Common myeloid progenitor, CD34-positive (primary cell): ENCODE results near the gene SLC25A4.

Experiments used
- CTCF ChIA-PET: fragments of 350-600 bp; sonication (Branson Sonifier 250); formaldehyde crosslinking; loops from one replicate; lab custom pipeline; 2021; ENCODE audit warnings: antibody characterized with exemption; lab: Charles Lee
- POLR2A ChIA-PET: fragments of 350-600 bp; sonication (Branson Sonifier 250); formaldehyde crosslinking; loops from one replicate; lab custom pipeline; 2021; ENCODE audit warnings: antibody characterized with exemption; lab: Charles Lee
- DNase-seq, 3 donors: peaks; one replicate each; pipeline versions ENCODE4 v3.0.0 to v3.0.0-alpha.2; 2013
- H3K27ac ChIP-seq, 2 experiments: 1 replicate in 1 of 2; 2 replicates in 1 of 2; pipeline ENCODE4 v1.7.0; 2013; ENCODE audit warnings: inconsistent platforms in 2 of 2, low read length in 2 of 2, mild to moderate bottlenecking in 2 of 2, low read depth in 1 of 2, moderate library complexity in 1 of 2; ENCODE audit not compliant: severe bottlenecking in 2 of 2, insufficient read depth in 1 of 2, poor library complexity in 1 of 2
- H3K27me3 ChIP-seq, 5 experiments: replicated peaks in 2 of 5; 1 replicate in 3 of 5; 2 replicates in 2 of 5; pipeline versions ENCODE4 v1.6.1 to v1.7.0; 2013; ENCODE audit warnings: low read length in 4 of 5, mild to moderate bottlenecking in 2 of 5, moderate library complexity in 2 of 5, inconsistent platforms in 1 of 5; ENCODE audit not compliant: insufficient read depth in 5 of 5, control insufficient read depth in 4 of 5
- H3K36me3 ChIP-seq, 4 experiments: 1 replicate in 2 of 4; 2 replicates in 2 of 4; pipeline versions ENCODE4 v1.6.1 to v1.7.0; 2013; ENCODE audit warnings: low read length in 3 of 4, control low read depth in 1 of 4, mild to moderate bottlenecking in 1 of 4; ENCODE audit not compliant: control insufficient read depth in 4 of 4, insufficient read depth in 4 of 4
- H3K4me1 ChIP-seq, 4 experiments: 1 replicate in 3 of 4; 2 replicates in 1 of 4; pipeline versions ENCODE4 v1.6.1 to v1.7.1; 2013; ENCODE audit warnings: low read length in 3 of 4, mild to moderate bottlenecking in 3 of 4, control low read depth in 1 of 4, inconsistent platforms in 1 of 4, moderate library complexity in 1 of 4; ENCODE audit not compliant: control insufficient read depth in 4 of 4, insufficient read depth in 4 of 4; ENCODE audit errors: control extremely low read depth in 1 of 4
- H3K4me3 ChIP-seq, 7 experiments: 1 replicate in 4 of 7; 2 replicates in 3 of 7; pipeline versions ENCODE4 v1.5.1 to v1.7.0; 2013; ENCODE audit warnings: mild to moderate bottlenecking in 7 of 7, low read length in 6 of 7, moderate library complexity in 6 of 7, inconsistent platforms in 2 of 7, low read depth in 2 of 7, control low read depth in 1 of 7; ENCODE audit not compliant: insufficient read depth in 4 of 7, control insufficient read depth in 1 of 7; ENCODE audit errors: extremely low read depth in 1 of 7
- H3K9me3 ChIP-seq, 5 experiments: 1 replicate in 4 of 5; 2 replicates in 1 of 5; pipeline versions ENCODE4 v1.6.1 to v1.7.1; 2013; ENCODE audit warnings: low read length in 4 of 5, mild to moderate bottlenecking in 2 of 5, inconsistent platforms in 1 of 5, low read depth in 1 of 5, moderate library complexity in 1 of 5; ENCODE audit not compliant: control insufficient read depth in 4 of 5, insufficient read depth in 2 of 5; ENCODE audit errors: control extremely low read depth in 1 of 5
- WGBS: methylation state at CpG from one replicate; pipeline ENCODE4 v1.1.5; 2013; ENCODE audit not compliant: insufficient coverage; 5-methylcytosine and 5-hydroxymethylcytosine counted together

SLC25A4 gene

DNA sequence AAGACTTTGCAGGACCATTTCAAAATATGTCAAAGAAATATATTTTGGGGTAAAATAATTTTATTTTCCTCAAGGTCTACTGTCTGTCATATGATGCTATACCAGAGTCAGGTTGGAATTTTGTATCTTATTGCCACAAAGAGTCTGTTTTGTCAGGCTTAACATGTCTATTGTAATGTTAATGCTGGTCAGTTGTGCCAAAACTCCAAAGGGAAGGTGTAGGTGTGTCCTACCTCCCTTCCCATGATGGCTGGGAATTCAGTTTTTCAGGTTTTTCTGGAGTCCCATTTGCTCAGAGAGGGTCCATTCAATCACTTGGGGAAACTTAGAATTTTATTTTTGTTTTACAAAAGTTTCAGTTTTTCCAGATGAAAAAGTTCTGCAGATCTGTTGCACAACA lies 33.3 kb upstream of the SLC25A4 start:
- no peak for DNase-seq
- ChIA-PET POLR2A (no interaction called here), CTCF (interaction anchor here (2.1 kb wide), 1 partner anchor 14 kb away, joined by 6 read pairs; no protein-coding TSS in a partner anchor)
- no peaks in the 10 kb centered on the region for H3K4me1 ChIP-seq
- H3K4me3 ChIP-seq, result no peak overlapping the region
- no peaks in the 10 kb centered on the region for H3K36me3 ChIP-seq
- H3K9me3 ChIP-seq, result no peaks in the 10 kb centered on the region
- peaks cover 0 to 7% (median 0%) of the 10 kb centered on the region in 5 experiments for H3K27me3 ChIP-seq
- H3K27ac ChIP-seq, result no peak overlapping the region

DNA sequence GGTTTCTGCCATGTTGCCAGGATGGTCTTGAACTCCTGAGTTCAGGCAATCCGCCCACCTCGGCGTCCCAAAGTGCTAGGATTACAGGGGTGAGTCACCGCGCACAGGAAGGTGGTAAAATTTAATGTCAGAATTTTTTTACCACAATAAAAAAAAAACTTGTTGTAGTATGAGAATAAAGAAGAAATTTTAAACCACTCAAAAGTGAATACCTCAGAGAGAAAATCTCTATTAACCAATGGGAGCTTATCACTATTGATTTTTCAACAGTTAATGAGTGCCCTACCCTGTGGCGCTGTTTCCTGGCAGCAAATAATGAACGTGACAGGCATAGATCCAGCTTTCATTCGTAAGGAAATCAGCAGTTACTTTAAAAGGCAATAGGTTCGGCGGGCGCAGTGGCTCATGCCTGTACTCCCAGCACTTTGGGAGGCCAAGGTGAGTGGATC lies 32.7 kb upstream of the SLC25A4 start:
- Histone ChIP-seq H3K9me3 (no peaks in the 10 kb centered on the region), H3K4me1 (no peaks in the 10 kb centered on the region), H3K36me3 (no peaks in the 10 kb centered on the region), H3K4me3 (no peak overlapping the region), H3K27ac (no peak overlapping the region), H3K27me3 (peaks cover 0 to 4% (median 0%) of the 10 kb centered on the region in 5 experiments)
- ChIA-PET POLR2A (no interaction called here), CTCF (interaction anchor here (0.7 kb wide), 1 partner anchor 23 kb away, joined by 3 read pairs; no protein-coding TSS in a partner anchor)
- DNase-seq, result no peak
- WGBS, result 78% methylated on average over 4 of the region's 11 CpGs

DNA sequence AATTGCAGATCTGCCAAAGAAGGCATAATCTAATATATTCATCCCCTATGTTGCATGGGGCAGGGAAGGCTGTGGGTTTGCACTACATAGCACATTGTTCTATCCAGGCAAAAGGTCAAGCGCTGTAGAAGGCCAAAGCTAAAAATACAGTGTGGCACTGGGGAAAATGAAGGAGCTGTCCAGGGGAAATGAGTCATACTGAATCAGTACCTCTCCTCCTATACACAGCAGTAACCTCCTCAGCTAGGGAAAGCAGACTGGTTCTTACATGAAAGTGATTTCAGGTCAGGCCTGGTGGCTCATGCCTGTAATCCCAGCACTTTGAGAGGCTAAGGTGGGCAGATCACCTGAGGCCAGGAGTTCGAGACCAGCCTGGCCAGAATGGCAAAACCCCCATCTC lies 31.0 kb upstream of the SLC25A4 start:
- Histone ChIP-seq H3K36me3 (no peaks in the 10 kb centered on the region), H3K4me3 (no peak overlapping the region), H3K27ac (no peak overlapping the region), H3K4me1 (peaks cover 0 to 7% (median 3%) of the 10 kb centered on the region in 4 experiments), H3K27me3 (no peaks in the 10 kb centered on the region), H3K9me3 (no peaks in the 10 kb centered on the region)
- peak in 1 of 3 donors; percentile 12 for DNase-seq
- ChIA-PET CTCF (interaction anchor here (1.9 kb wide), 1 partner anchor 15 kb away, joined by 4 read pairs; no protein-coding TSS in a partner anchor), POLR2A (no interaction called here)
- 100% methylated on average over 1 of the region's 2 CpGs for WGBS

DNA sequence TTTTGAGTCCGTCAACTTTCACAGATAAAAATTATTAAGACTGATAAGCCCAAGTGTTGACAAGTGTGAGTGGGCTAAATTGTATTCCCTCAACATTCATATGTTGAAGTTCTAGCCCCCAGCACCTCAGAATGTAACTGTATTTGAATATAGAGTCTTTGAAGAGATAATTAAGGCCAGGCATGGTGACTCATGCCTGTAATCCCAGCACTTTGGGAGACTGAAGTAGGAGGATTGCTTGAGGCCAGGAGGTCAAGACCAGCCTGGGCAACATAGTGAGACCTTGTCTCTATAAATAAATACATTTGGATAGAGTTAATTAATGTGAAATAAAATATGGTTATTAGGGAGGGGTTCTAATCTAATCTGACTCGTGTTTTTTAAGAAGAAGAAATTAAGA lies 29.7 kb upstream of the SLC25A4 start:
- ChIA-PET POLR2A (no interaction called here), CTCF (interaction anchor here (1.9 kb wide), 1 partner anchor 13 kb away, joined by 4 read pairs; no protein-coding TSS in a partner anchor)
- H3K27me3 ChIP-seq, result no peaks in the 10 kb centered on the region
- no peaks in the 10 kb centered on the region for H3K9me3 ChIP-seq
- WGBS, result 60% methylated on average over 1 of the region's 2 CpGs
- H3K4me3 ChIP-seq, result no peak overlapping the region
- peaks cover 0 to 7% (median 3%) of the 10 kb centered on the region in 4 experiments for H3K4me1 ChIP-seq
- H3K36me3 ChIP-seq, result no peaks in the 10 kb centered on the region
- H3K27ac ChIP-seq, result no peak overlapping the region
- DNase-seq, result no peak

DNA sequence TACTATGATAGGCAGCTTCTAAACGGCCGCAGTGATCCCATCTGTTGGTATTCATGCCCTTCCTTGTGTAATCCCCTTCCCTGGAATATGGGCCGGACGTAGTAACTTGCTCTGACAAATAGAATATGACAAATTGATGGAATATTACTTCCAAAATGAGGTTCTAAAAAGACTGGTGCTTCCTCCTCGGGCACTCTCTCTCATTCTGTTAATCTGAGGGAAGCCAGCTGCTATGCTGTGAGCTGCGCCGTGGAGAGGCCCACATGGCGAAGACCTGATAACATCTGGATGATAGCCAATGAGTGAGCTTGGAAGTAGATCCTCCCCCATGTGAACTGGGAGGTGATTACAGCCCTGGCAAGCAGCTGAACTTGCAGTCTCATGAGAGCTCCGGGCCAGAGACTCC lies 27.2 kb upstream of the SLC25A4 start:
- Histone ChIP-seq H3K27ac (no peak overlapping the region), H3K36me3 (no peaks in the 10 kb centered on the region), H3K27me3 (no peaks in the 10 kb centered on the region), H3K4me3 (peak overlapping the region in 1 of 7 experiments; percentile 4), H3K9me3 (no peaks in the 10 kb centered on the region), H3K4me1 (peaks cover 0 to 13% (median 9%) of the 10 kb centered on the region in 4 experiments)
- CTCF ChIA-PET, result interaction anchor here (1.2 to 1.5 kb wide), 2 partner anchors 8 to 19 kb away, joined by 3 to 4 read pairs; no protein-coding TSS in a partner anchor
- peak; percentile 83 to 96 (median 93) for DNase-seq
- POLR2A ChIA-PET, result interaction anchor here (0.5 kb wide), 1 partner anchor 29 kb away, joined by 3 read pairs; no protein-coding TSS in a partner anchor
- WGBS, result 14% methylated on average over 4 of the region's 9 CpGs

DNA sequence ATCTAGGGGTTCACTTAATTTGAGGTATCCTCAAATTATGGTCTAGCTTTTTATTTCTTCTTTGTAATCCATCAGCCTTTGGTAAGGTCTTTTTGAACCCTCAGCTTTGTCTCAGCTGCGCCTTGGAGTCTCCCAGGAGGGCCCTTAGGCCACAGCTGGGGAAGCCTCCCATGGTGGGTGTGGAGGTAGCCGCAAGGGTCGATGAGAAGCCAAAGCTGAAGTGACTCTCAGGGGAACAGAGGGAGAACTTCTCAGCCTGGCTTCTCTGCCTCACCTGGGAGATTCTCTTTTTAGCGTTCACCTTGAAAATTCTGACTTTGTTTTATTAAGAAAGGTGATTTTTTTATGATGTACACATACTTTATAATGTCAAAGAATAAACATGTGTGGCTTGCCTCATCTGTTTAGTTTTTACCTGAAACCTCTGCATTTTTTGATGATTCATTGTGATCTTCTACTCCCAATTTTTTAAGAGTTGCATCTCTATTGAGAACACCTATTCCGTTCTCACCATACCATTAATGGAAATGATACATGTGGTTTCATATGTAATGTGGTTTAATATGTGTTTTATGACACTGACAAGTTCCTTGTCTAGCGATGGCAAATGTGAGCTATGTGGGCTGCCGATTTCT lies 25.6 kb upstream of the SLC25A4 start:
- Histone ChIP-seq H3K27me3 (no peaks in the 10 kb centered on the region), H3K36me3 (no peaks in the 10 kb centered on the region), H3K4me1 (peaks cover 0 to 13% (median 9%) of the 10 kb centered on the region in 4 experiments), H3K4me3 (no peak overlapping the region), H3K27ac (no peak overlapping the region), H3K9me3 (no peaks in the 10 kb centered on the region)
- no peak for DNase-seq
- 100% methylated on average over 3 of the region's 7 CpGs for WGBS
- ChIA-PET POLR2A (no interaction called here), CTCF (interaction anchor here (1.1 to 1.5 kb wide), 4 partner anchors 8 to 112 kb away, joined by 3 to 5 read pairs (median 4); no protein-coding TSS in a partner anchor)

DNA sequence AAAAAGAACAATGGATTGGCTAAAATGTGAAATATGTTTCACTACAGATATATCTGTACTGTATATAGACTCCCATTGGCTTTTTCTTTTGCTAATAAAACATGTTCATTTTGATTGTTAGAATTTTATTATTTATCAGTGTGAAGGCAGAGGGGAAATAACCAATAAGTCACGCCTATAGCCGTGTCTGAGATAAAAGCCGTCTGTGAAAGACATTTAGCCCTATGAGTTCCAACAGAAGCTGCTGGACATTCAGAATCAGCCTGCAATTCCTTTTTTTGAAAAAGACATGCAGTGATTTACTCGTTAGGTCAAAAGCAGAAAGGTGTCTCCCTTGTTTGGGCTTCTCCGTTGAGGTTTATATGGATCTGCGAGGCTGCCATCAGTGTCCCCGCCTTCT lies 24.2 kb upstream of the SLC25A4 start:
- 99% methylated on average over 7 of the region's 7 CpGs for WGBS
- CTCF ChIA-PET, result interaction anchor here (1.2 kb wide), 1 partner anchor 65 kb away, joined by 3 read pairs; no protein-coding TSS in a partner anchor

More for the DNA sequence above, 24.2 kb upstream of the SLC25A4 start:
- Histone ChIP-seq H3K27ac (no peak overlapping the region), H3K4me3 (no peak overlapping the region), H3K36me3 (no peaks in the 10 kb centered on the region), H3K4me1 (peaks cover 0 to 13% (median 9%) of the 10 kb centered on the region in 4 experiments), H3K27me3 (peaks cover 0 to 6% (median 0%) of the 10 kb centered on the region in 5 experiments), H3K9me3 (no peaks in the 10 kb centered on the region)
- POLR2A ChIA-PET, result no interaction called here
- no peak for DNase-seq
